Fibroblast of lung (primary cell): ENCODE measurements around the gene AMPD3. TPM values are rescaled to one million over a fixed set of nuclear protein-coding genes. Genes with fewer than 3 reads are reported as not detected.

ENCODE experiments used
- DNase-seq, 2 donors: peaks; one replicate each; pipeline versions ENCODE4 v3.0.0 to v3.0.0-alpha.2; 2010; ENCODE audit warnings: low read depth in 2 of 2
- H2AFZ ChIP-seq: 2 replicates; pipeline ENCODE4 v1.5.1; 2012; ENCODE audit warnings: low read length, control low read depth, inconsistent platforms
- H3K27ac ChIP-seq: 2 replicates; pipeline ENCODE4 v1.5.1; 2011; ENCODE audit warnings: low read length, control low read depth; ENCODE audit not compliant: insufficient read depth
- H3K27me3 ChIP-seq: 2 replicates; pipeline ENCODE4 v1.5.1; 2011; ENCODE audit warnings: mild to moderate bottlenecking, low read length; ENCODE audit not compliant: control insufficient read depth, insufficient read depth
- H3K36me3 ChIP-seq: 2 replicates; pipeline ENCODE4 v1.5.1; 2011; ENCODE audit warnings: low read length; ENCODE audit not compliant: control insufficient read depth, insufficient read depth
- H3K4me1 ChIP-seq: 2 replicates; pipeline ENCODE4 v1.5.1; 2011; ENCODE audit warnings: low read length; ENCODE audit not compliant: control insufficient read depth, insufficient read depth; ENCODE audit errors: extremely low read depth
- H3K4me2 ChIP-seq: 2 replicates; pipeline ENCODE4 v1.5.1; 2011; ENCODE audit warnings: low read length, control low read depth; ENCODE audit not compliant: insufficient read depth; ENCODE audit errors: extremely low read depth
- H3K4me3 ChIP-seq, 4 experiments: fragments of 200-600 bp in 1 of 4; sonication (generic) in 1 of 4; replicated peaks in 1 of 4; 2 replicates each; pipeline ENCODE4 v1.5.1; 2011 to 2016; ENCODE audit warnings: low read length in 4 of 4, low read depth in 3 of 4, mild to moderate bottlenecking in 3 of 4, control low read depth in 2 of 4, inconsistent platforms in 1 of 4, mixed read lengths in 1 of 4; ENCODE audit not compliant: insufficient read depth in 1 of 4; ENCODE audit errors: control extremely low read depth in 1 of 4
- H3K79me2 ChIP-seq: 2 replicates; pipeline ENCODE4 v1.5.1; 2012; ENCODE audit warnings: mild to moderate bottlenecking, low read length, inconsistent platforms; ENCODE audit not compliant: control insufficient read depth, insufficient read depth
- H3K9ac ChIP-seq: 2 replicates; pipeline ENCODE4 v1.5.1; 2011; ENCODE audit warnings: mild to moderate bottlenecking, low read length, control low read depth; ENCODE audit not compliant: insufficient read depth
- H3K9me3 ChIP-seq: 2 replicates; pipeline ENCODE4 v1.5.1; 2012; ENCODE audit warnings: low read depth, low read length; ENCODE audit not compliant: control insufficient read depth, insufficient read depth
- H4K20me1 ChIP-seq: 2 replicates; pipeline ENCODE4 v1.5.1; 2011; ENCODE audit warnings: low read length; ENCODE audit not compliant: control insufficient read depth, insufficient read depth; ENCODE audit errors: extremely low read depth
- EZH2 ChIP-seq: IDR thresholded peaks from 2 replicates; pipeline ENCODE4 v1.5.1; 2012; ENCODE audit warnings: low read length, control low read depth, mild to moderate bottlenecking; ENCODE audit errors: missing control alignments
- polyA plus RNA-seq, 2 donors: library from polyadenylated mRNA; depleted of rRNA in 1 of 2; stranded (reverse) in 1 of 2; unstranded in 1 of 2; fragments of >200 nt; gene quantifications; 2 replicates each; pipeline ENCODE4 v1.2.1, GENCODE V29; 2011 to 2012; ENCODE audit warnings: missing spikeins in 1 of 2
- total RNA-seq: library from RNA; depleted of rRNA; stranded (reverse); fragments of >200 nt; gene quantifications from 2 replicates; pipeline ENCODE4 v1.2.1, GENCODE V29; 2014
- TF ChIP-seq, protein P1 (sequence below), 2 donors: IDR thresholded peaks in 1 of 2; conservative IDR thresholded peaks in 1 of 2; 1 replicate in 1 of 2; 2 replicates in 1 of 2; pipeline ENCODE4 v1.5.1; 2011 to 2012; ENCODE audit warnings: low read length in 2 of 2, control low read depth in 1 of 2, inconsistent platforms in 1 of 2, low read depth in 1 of 2, mild to moderate bottlenecking in 1 of 2

Gene AMPD3
- total and polyA plus RNA-seq, 2 donors (not counting 1 experiment from before 2014, with no cell fraction given): 18.1 to 24.9 TPM

DNA sequence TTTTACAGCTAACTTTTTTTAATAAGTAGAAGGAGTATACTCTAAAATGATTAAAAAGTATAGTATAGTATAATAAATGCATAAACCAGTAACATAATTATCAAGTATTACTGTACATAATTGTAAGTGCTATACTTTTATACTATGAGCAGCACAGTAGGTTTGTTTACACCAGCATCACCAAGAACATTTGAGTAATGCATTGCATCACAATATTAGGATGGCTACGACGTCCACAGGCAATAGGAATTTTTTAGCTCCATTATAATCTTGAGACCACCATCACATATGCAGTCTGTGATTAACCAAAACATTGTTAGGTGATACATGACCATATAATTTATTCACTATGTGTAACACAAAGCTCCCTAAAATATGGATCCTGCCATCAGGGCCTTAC, 65.5 kb downstream of the AMPD3 start:
- Histone ChIP-seq H3K9me3 (no peaks in the 10 kb centered on the region), H3K9ac (no peak overlapping the region), H3K36me3 (peaks cover 2% of the 10 kb centered on the region), H4K20me1 (no peaks in the 10 kb centered on the region), H3K79me2 (no peaks in the 10 kb centered on the region), H3K4me1 (no peaks in the 10 kb centered on the region), H3K4me2 (no peak overlapping the region), H2AFZ (no peak overlapping the region), H3K27me3 (no peaks in the 10 kb centered on the region), H3K27ac (no peak overlapping the region), H3K4me3 (no peak overlapping the region)
- no peak for DNase-seq
- TF ChIP-seq EZH2: no peak

- Histone ChIP-seq H3K9ac (no peak overlapping the region), H4K20me1 (no peaks in the 10 kb centered on the region), H3K27ac (no peak overlapping the region), H3K4me1 (peaks cover 5% of the 10 kb centered on the region), H3K79me2 (no peaks in the 10 kb centered on the region), H3K27me3 (no peaks in the 10 kb centered on the region), H3K4me2 (no peak overlapping the region), H2AFZ (no peak overlapping the region), H3K4me3 (no peak overlapping the region), H3K9me3 (no peaks in the 10 kb centered on the region), H3K36me3 (peaks cover 2% of the 10 kb centered on the region)
- no peak for DNase-seq
- TF ChIP-seq EZH2: no peak
- TF ChIP-seq, protein P1, sequence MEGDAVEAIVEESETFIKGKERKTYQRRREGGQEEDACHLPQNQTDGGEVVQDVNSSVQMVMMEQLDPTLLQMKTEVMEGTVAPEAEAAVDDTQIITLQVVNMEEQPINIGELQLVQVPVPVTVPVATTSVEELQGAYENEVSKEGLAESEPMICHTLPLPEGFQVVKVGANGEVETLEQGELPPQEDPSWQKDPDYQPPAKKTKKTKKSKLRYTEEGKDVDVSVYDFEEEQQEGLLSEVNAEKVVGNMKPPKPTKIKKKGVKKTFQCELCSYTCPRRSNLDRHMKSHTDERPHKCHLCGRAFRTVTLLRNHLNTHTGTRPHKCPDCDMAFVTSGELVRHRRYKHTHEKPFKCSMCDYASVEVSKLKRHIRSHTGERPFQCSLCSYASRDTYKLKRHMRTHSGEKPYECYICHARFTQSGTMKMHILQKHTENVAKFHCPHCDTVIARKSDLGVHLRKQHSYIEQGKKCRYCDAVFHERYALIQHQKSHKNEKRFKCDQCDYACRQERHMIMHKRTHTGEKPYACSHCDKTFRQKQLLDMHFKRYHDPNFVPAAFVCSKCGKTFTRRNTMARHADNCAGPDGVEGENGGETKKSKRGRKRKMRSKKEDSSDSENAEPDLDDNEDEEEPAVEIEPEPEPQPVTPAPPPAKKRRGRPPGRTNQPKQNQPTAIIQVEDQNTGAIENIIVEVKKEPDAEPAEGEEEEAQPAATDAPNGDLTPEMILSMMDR (conservative IDR thresholded peaks at IDR 0.05 in 1 of 2, IDR thresholded peaks at IDR 0.05 in 1 of 2; ENCODE audit: low read depth in 1 of 2, low read length in 2 of 2): no peak
Observed at GRCh38 chr11:10522276-10522675, 67.2 kb downstream of the AMPD3 start.

GRCh38 chr11:10522921-10523320, 67.9 kb downstream of the AMPD3 start:
- Histone ChIP-seq H3K27ac (no peak overlapping the region), H4K20me1 (no peaks in the 10 kb centered on the region), H2AFZ (no peak overlapping the region), H3K9ac (no peak overlapping the region), H3K27me3 (no peaks in the 10 kb centered on the region), H3K9me3 (no peaks in the 10 kb centered on the region), H3K4me3 (no peak overlapping the region), H3K79me2 (no peaks in the 10 kb centered on the region), H3K4me2 (no peak overlapping the region), H3K36me3 (peaks cover 2% of the 10 kb centered on the region), H3K4me1 (peaks cover 11% of the 10 kb centered on the region)
- TF ChIP-seq, protein P1 (conservative IDR thresholded peaks at IDR 0.05 in 1 of 2, IDR thresholded peaks at IDR 0.05 in 1 of 2; ENCODE audit: low read depth in 1 of 2, low read length in 2 of 2): no peak
- TF ChIP-seq EZH2: no peak
- DNase-seq: peak; percentile 3 to 30
